HEK293T (cell line): Measurements from ENCODE around the gene ALOX5.

Experiments used
- ARNT ChIP-seq: fragments of 450-650 bp; IDR thresholded peaks from 2 replicates; pipeline ENCODE4 v1.6.1; 2017; ENCODE audit warnings: mild to moderate bottlenecking
- BHLHE40 ChIP-seq: fragments of 450-650 bp; IDR thresholded peaks from 2 replicates; pipeline ENCODE4 v1.6.1; 2016; ENCODE audit warnings: mild to moderate bottlenecking, moderate library complexity, borderline replicate concordance
- ELF4 ChIP-seq: fragments of 450-650 bp; IDR thresholded peaks from 2 replicates; pipeline ENCODE4 v1.6.1; 2017; ENCODE audit warnings: antibody characterized with exemption
- FOXA1 ChIP-seq: fragments of 450-650 bp; IDR thresholded peaks from 2 replicates; pipeline ENCODE4 v1.6.1; 2016; ENCODE audit warnings: mild to moderate bottlenecking
- FOXK2 ChIP-seq: fragments of 450-650 bp; IDR thresholded peaks from 2 replicates; pipeline ENCODE4 v1.6.1; 2016; ENCODE audit warnings: mild to moderate bottlenecking
- FOXM1 ChIP-seq: fragments of 450-650 bp; IDR thresholded peaks from 2 replicates; pipeline ENCODE4 v1.6.1; 2017; ENCODE audit warnings: mild to moderate bottlenecking, borderline replicate concordance
- HDGF ChIP-seq: fragments of 450-650 bp; IDR thresholded peaks from 2 replicates; pipeline ENCODE4 v1.6.1; 2017; ENCODE audit warnings: antibody characterized with exemption, borderline replicate concordance
- NFRKB ChIP-seq: fragments of 450-650 bp; IDR thresholded peaks from 2 replicates; pipeline ENCODE4 v1.6.1; 2016; ENCODE audit warnings: mild to moderate bottlenecking, moderate library complexity
- SP1 ChIP-seq: fragments of 450-650 bp; IDR thresholded peaks from 2 replicates; pipeline ENCODE4 v1.6.1; 2017
- SUZ12 ChIP-seq: fragments of 450-650 bp; IDR thresholded peaks from 2 replicates; pipeline ENCODE4 v1.6.1; 2016; ENCODE audit warnings: mild to moderate bottlenecking
- ZNF384 ChIP-seq: fragments of 450-650 bp; IDR thresholded peaks from 2 replicates; pipeline ENCODE4 v1.6.1; 2016
- TF ChIP-seq, protein P1 (sequence below): fragments of 450-650 bp; IDR thresholded peaks from 2 replicates; pipeline ENCODE4 v1.6.1; 2016

DNA sequence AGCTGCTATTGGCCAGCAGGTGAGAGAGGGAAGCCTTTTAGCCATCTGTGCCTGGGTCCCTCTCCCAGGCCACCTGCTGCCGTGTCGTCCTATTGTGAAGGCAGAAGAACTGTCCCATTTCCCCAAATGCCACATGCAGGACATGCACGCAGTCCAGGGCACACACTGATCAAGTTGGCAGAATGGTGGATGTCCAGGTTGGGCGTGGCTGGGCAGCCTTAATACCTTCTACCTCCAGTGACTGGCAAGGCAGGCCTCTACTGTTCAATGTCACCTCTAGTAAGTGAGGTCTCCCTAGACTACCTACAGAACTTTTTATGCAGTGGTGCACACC lies 37.6 kb downstream of the ALOX5 start:
- no peak for TF ChIP-seq SP1
- TF ChIP-seq BHLHE40: no peak
- TF ChIP-seq HDGF: no peak
- no peak for TF ChIP-seq ARNT
- TF ChIP-seq FOXA1: no peak
- TF ChIP-seq ELF4: no peak
- TF ChIP-seq ZNF384: no peak
- TF ChIP-seq FOXM1: no peak
- no peak for TF ChIP-seq FOXK2
- TF ChIP-seq, protein P1, sequence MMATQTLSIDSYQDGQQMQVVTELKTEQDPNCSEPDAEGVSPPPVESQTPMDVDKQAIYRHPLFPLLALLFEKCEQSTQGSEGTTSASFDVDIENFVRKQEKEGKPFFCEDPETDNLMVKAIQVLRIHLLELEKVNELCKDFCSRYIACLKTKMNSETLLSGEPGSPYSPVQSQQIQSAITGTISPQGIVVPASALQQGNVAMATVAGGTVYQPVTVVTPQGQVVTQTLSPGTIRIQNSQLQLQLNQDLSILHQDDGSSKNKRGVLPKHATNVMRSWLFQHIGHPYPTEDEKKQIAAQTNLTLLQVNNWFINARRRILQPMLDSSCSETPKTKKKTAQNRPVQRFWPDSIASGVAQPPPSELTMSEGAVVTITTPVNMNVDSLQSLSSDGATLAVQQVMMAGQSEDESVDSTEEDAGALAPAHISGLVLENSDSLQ: no peak
- no peak for TF ChIP-seq SUZ12
- TF ChIP-seq NFRKB: no peak
